ENCODE results near the gene R3HDM2.
"Not testable (repeated sequence)": the region's sequence is repeated elsewhere in the genome, so short reads cannot be mapped to it uniquely, and the experiment has no call there.

Gene R3HDM2

GRCh38 chr12:57320639-57321038 is 110.2 kb downstream of the R3HDM2 start:
- DNase-seq = no peak

- no peak for DNase-seq
Measured at GRCh38 chr12:57319678-57320469, 111.0 kb downstream of the R3HDM2 start.

- DNase-seq = no peak
Measured at GRCh38 chr12:57315681-57316080, 115.2 kb downstream of the R3HDM2 start.

GRCh38 chr12:57312287-57312686 is 118.6 kb downstream of the R3HDM2 start:
- DNase-seq = not testable (repeated sequence)

GRCh38 chr12:57309420-57309819 is 121.4 kb downstream of the R3HDM2 start:
- DNase-seq = no peak

- DNase-seq = no peak
Measured at GRCh38 chr12:57300961-57301584, 129.8 kb downstream of the R3HDM2 start.

GRCh38 chr12:57299514-57300016 is 131.3 kb downstream of the R3HDM2 start:
- no peak for DNase-seq

GRCh38 chr12:57296291-57296690 is 134.6 kb downstream of the R3HDM2 start:
- DNase-seq = no peak

GRCh38 chr12:57282073-57282472 is 148.8 kb downstream of the R3HDM2 start:
- DNase-seq = not testable (repeated sequence)

GRCh38 chr12:57280211-57281062 is 150.4 kb downstream of the R3HDM2 start:
- DNase-seq = peak; percentile 61

GRCh38 chr12:57278465-57279381 is 152.1 kb downstream of the R3HDM2 start:
- DNase-seq = no peak

- DNase-seq = peak; percentile 14
Measured at GRCh38 chr12:57276935-57277563, 153.8 kb downstream of the R3HDM2 start.

GRCh38 chr12:57276233-57276632 is 154.6 kb downstream of the R3HDM2 start:
- DNase-seq = not testable (repeated sequence)

GRCh38 chr12:57273516-57273915 is 157.3 kb downstream of the R3HDM2 start:
- DNase-seq = no peak

- DNase-seq = no peak
Measured at GRCh38 chr12:57272337-57273151, 158.3 kb downstream of the R3HDM2 start.

GRCh38 chr12:57270966-57271470 is 159.8 kb downstream of the R3HDM2 start:
- no peak for DNase-seq

GRCh38 chr12:57268264-57268663 is 162.6 kb downstream of the R3HDM2 start:
- no peak for DNase-seq

GRCh38 chr12:57266681-57267080 is 164.2 kb downstream of the R3HDM2 start:
- no peak for DNase-seq

- DNase-seq = no peak
Measured at GRCh38 chr12:57263096-57263495, 167.7 kb downstream of the R3HDM2 start.

GRCh38 chr12:57262126-57262822 is 168.6 kb downstream of the R3HDM2 start:
- DNase-seq = no peak
